IPS-20b (cell line): ENCODE results near the gene PPP1R14B.

Source experiments
- H3K27ac ChIP-seq: one replicate; pipeline ENCODE4 v1.5.1; 2013; ENCODE audit warnings: low read length
- H3K27me3 ChIP-seq: 2 replicates; pipeline ENCODE4 v1.6.1; 2013; ENCODE audit warnings: mild to moderate bottlenecking, low read length, inconsistent platforms; ENCODE audit not compliant: insufficient read depth
- H3K36me3 ChIP-seq: 2 replicates; pipeline ENCODE4 v1.6.1; 2013; ENCODE audit warnings: low read depth, mild to moderate bottlenecking, inconsistent platforms, low read length, moderate library complexity; ENCODE audit not compliant: insufficient read depth
- H3K4me1 ChIP-seq: 2 replicates; pipeline ENCODE4 v1.6.1; 2013; ENCODE audit warnings: mild to moderate bottlenecking, control low read depth, inconsistent platforms, low read length, moderate library complexity; ENCODE audit not compliant: insufficient read depth
- H3K4me3 ChIP-seq: 2 replicates; pipeline ENCODE4 v1.5.1; 2013; ENCODE audit warnings: mild to moderate bottlenecking, low read length, inconsistent platforms
- H3K9ac ChIP-seq: 2 replicates; pipeline ENCODE4 v1.6.1; 2013; ENCODE audit warnings: low read depth, mild to moderate bottlenecking, inconsistent platforms, low read length, moderate library complexity
- H3K9me3 ChIP-seq: 2 replicates; pipeline ENCODE4 v1.6.1; 2013; ENCODE audit warnings: mild to moderate bottlenecking, low read depth, low read length, inconsistent platforms; ENCODE audit not compliant: insufficient read depth

The PPP1R14B gene

DNA sequence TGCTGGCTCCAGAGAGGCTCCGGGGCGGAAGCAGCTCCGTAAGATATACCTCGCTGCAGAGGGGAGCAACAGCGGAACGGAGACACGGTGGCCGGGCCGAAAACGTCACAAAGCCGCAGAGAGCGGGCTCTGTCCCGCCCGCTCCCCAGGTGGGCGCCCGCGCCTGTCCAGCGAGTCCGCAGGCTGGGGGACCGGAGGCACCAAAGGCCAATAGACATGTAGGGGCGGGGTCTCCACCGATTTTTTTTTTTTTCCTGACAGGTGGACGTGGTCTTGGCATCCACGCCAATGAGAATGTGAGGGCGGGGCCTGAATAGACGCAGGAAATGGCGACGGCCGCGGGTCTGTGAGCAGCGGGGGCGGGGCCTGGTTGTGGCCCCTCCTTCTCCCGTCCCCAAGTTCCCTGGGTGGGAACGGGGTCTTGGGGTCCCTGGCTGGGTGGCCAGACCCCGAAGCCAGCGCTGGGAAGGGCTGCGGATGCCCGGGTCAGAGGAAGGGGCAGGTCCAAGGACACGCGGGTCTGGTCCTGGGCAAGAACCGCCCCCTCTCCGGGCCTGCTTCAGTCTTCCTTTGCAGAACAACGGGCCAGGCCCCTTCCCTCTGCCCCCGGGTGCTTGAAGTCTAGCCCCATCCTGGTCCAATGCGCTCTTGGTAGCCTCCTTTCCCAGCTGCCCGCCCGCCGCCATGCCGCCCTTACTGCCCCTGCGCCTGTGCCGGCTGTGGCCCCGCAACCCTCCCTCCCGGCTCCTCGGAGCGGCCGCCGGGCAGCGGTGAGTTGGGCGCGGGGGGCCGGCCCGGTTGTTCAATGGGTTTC lies 16.4 kb downstream of the PPP1R14B start, which contains the start of gene DNAJC4:
DNAJC4 (plus strand) TSS at position 378 of the 814 bp plus-strand sequence; CDS start at position 685, 307 bp downstream.
- Histone ChIP-seq H3K27ac (no peak within 1 kb of the TSS), H3K36me3 (no peaks in the 10 kb centered on the region), H3K9me3 (no peaks in the 10 kb centered on the region), H3K9ac (peak within 1 kb of the TSS; percentile 75; the same call in 1 of the 2 replicates), H3K4me1 (peaks cover 13% of the 10 kb centered on the region), H3K27me3 (peaks cover 31% of the 10 kb centered on the region), H3K4me3 (peak within 1 kb of the TSS; percentile 90)

GRCh38 chr11:64229744-64230170 lies 17.0 kb downstream of the PPP1R14B start:
- Histone ChIP-seq H3K36me3 (no peaks in the 10 kb centered on the region), H3K4me3 (peak overlapping the region; percentile 90), H3K9me3 (no peaks in the 10 kb centered on the region), H3K9ac (peak overlapping the region; percentile 62; the same call in 1 of the 2 replicates), H3K27me3 (peaks cover 26% of the 10 kb centered on the region), H3K4me1 (peaks cover 13% of the 10 kb centered on the region), H3K27ac (no peak overlapping the region)

GRCh38 chr11:64229090-64229743 lies 17.5 kb downstream of the PPP1R14B start:
- Histone ChIP-seq H3K4me1 (peaks cover 13% of the 10 kb centered on the region), H3K27ac (no peak overlapping the region), H3K9ac (peak overlapping the region; percentile 62; the same call in 1 of the 2 replicates), H3K4me3 (no peak overlapping the region; the same call in 1 of the 2 replicates), H3K27me3 (peaks cover 26% of the 10 kb centered on the region), H3K36me3 (no peaks in the 10 kb centered on the region), H3K9me3 (no peaks in the 10 kb centered on the region)

- Histone ChIP-seq H3K4me1 (peaks cover 13% of the 10 kb centered on the region), H3K9ac (peak overlapping the region; percentile 37; the same call in 1 of the 2 replicates), H3K36me3 (no peaks in the 10 kb centered on the region), H3K27me3 (peaks cover 11% of the 10 kb centered on the region; the same call in 1 of the 2 replicates), H3K27ac (no peak overlapping the region), H3K4me3 (no peak overlapping the region), H3K9me3 (no peaks in the 10 kb centered on the region)
Observed at GRCh38 chr11:64227405-64227956, 19.3 kb downstream of the PPP1R14B start.

- no peaks in the 10 kb centered on the region for H3K36me3 ChIP-seq
- H3K4me3 ChIP-seq = peak overlapping the region; percentile 93
- H3K27ac ChIP-seq = peak overlapping the region; percentile 49
- peaks cover 2% of the 10 kb centered on the region; the same call in 1 of the 2 replicates for H3K27me3 ChIP-seq
- peaks cover 13% of the 10 kb centered on the region for H3K4me1 ChIP-seq
- peak overlapping the region; percentile 88 for H3K9ac ChIP-seq
- H3K9me3 ChIP-seq = no peaks in the 10 kb centered on the region
Observed at GRCh38 chr11:64226507-64227051, 20.2 kb downstream of the PPP1R14B start.

GRCh38 chr11:64225608-64226506 lies 20.9 kb downstream of the PPP1R14B start, which contains the start of the genes NUDT22 and TRPT1:
Gene NUDT22 (plus strand): TSS chr11:64226274. CDS start chr11:64226653, 379 bp downstream.
Gene TRPT1 (minus strand): TSS chr11:64226186. CDS start chr11:64225860, 326 bp downstream.
- Histone ChIP-seq H3K9me3 (no peaks in the 10 kb centered on the region), H3K4me3 (peak within 1 kb of the TSS; percentile 93), H3K27ac (peak within 1 kb of the TSS; percentile 49), H3K36me3 (peaks cover 5% of the 10 kb centered on the region), H3K27me3 (no peaks in the 10 kb centered on the region), H3K4me1 (peaks cover 13% of the 10 kb centered on the region), H3K9ac (peak within 1 kb of the TSS; percentile 88)

- Histone ChIP-seq H3K9me3 (no peaks in the 10 kb centered on the region), H3K27ac (no peak overlapping the region), H3K4me3 (peak overlapping the region; percentile 93), H3K27me3 (no peaks in the 10 kb centered on the region), H3K9ac (peak overlapping the region; percentile 86; the same call in 1 of the 2 replicates), H3K36me3 (peaks cover 5% of the 10 kb centered on the region), H3K4me1 (peaks cover 13% of the 10 kb centered on the region)
Observed at GRCh38 chr11:64224891-64225607, 21.7 kb downstream of the PPP1R14B start.

- Histone ChIP-seq H3K4me1 (peaks cover 9% of the 10 kb centered on the region), H3K36me3 (peaks cover 5% of the 10 kb centered on the region), H3K27ac (no peak overlapping the region), H3K27me3 (no peaks in the 10 kb centered on the region), H3K4me3 (no peak overlapping the region), H3K9me3 (no peaks in the 10 kb centered on the region), H3K9ac (no peak overlapping the region)
Observed at GRCh38 chr11:64224151-64224890, 22.4 kb downstream of the PPP1R14B start.

DNA sequence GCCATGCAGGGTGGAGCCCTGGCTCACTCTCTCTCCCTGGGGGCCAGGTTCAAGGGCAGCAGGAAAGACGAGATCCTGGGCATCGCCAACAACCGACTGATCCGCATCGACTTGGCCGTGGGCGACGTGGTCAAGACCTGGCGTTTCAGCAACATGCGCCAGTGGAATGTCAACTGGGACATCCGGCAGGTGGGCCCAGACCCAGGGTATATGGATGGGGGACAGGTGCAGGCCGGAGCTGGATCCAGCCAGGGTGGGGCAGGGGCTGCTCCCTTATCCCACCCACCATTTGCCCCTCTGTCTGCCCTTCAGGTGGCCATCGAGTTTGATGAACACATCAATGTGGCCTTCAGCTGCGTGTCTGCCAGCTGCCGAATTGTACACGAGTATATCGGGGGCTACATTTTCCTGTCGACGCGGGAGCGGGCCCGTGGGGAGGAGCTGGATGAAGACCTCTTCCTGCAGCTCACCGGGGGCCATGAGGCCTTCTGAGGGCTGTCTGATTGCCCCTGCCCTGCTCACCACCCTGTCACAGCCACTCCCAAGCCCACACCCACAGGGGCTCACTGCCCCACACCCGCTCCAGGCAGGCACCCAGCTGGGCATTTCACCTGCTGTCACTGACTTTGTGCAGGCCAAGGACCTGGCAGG lies 23.6 kb downstream of the PPP1R14B start:
- Histone ChIP-seq H3K4me1 (peaks cover 9% of the 10 kb centered on the region), H3K9me3 (no peaks in the 10 kb centered on the region), H3K27me3 (no peaks in the 10 kb centered on the region), H3K36me3 (peaks cover 5% of the 10 kb centered on the region), H3K27ac (no peak overlapping the region), H3K9ac (no peak overlapping the region), H3K4me3 (no peak overlapping the region)
